ENCODE measurements around the gene SPINK1.

Gene SPINK1

DNA sequence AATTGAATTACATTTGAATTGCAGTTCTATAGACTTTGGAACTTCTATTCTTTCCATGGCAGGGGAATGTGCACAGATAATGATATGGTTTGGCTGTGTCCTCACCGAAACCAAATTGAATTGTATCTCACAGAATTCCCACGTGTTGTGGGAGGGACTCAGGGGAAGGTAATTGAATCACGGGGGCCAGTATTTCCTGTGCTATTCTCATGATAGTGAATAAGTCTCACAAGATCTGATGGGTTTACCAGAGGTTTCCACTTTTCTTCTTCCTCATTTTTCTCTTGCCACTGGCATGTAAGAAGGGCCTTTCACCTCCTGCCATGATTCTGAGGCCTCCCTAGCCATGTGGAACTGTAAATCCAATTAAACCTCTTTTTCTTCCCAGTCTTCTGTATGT, 28.3 kb downstream of the SPINK1 start:
- peak; percentile 59 for DNase-seq

DNA sequence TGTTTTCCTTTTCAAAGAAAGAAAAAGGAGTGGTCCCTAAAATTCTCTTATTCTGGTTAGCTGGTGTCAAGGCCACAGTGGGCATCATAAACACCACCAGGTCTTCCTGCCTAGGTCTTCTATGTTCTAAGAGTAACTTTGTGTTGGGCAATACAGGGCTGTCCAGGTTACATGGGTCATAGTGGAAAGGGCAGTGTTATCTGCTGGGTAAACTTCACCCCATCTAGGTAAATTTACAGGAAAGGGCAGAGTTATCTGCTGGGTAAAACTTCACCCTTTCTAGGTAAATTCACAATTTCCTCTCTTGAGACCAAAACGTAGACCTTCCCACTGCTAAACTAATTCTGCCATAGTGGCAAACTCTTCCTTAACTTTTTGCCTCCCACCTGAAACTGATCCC, 30.0 kb downstream of the SPINK1 start:
- no peak for DNase-seq

DNA sequence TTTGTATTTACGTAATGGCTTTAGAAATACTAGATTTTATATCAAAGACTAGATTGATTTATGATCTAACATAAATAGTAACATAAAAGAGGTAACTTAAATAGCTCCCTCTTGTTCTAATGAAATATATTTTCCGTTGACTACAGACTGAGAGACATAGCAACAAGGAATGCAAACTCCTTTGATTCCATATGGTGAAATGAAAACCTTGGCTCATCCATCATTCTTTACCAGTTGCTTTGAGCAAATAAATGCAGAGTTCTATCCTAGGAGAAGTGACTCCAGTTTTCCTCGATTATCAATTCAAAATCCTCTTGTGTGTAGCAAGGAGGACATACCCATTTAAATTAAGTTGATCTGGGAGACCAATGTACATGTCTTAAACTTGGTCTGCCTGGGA, 31.0 kb downstream of the SPINK1 start:
- no peak for DNase-seq

DNA sequence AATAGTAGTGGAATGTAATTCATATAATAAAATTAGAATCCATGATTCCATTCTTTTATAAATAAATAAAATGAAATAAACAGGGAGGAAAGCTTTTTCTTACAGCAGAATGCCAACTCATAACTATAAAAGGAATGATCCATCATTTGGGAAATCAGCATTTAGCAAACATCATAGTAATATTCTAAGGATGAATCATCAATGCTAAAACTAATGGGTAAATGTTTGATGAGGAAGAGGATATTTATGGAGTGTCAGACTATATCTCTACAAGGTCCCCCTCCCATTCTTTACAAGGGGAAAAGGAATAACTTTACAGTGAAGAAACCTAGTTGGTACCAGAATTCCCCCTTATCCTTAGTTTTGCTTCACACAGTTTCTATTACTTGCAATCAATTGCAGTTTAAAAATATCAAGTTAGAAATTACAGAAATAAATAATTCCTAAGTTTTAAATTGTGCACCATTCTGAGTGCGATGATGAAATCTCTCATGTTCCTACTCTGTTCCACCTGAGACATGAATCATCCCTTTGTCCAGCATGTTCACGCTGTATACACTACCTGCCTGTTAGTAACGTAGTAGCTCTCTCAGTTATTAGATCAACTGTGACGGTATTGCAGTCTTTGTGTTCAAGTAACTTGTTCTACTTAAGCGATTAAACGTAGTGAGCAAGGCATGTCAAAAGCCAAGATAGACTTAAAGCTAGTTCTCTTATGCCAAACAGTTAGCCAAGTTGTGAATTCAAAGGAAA, 34.7 kb downstream of the SPINK1 start:
- no peak for DNase-seq

DNA sequence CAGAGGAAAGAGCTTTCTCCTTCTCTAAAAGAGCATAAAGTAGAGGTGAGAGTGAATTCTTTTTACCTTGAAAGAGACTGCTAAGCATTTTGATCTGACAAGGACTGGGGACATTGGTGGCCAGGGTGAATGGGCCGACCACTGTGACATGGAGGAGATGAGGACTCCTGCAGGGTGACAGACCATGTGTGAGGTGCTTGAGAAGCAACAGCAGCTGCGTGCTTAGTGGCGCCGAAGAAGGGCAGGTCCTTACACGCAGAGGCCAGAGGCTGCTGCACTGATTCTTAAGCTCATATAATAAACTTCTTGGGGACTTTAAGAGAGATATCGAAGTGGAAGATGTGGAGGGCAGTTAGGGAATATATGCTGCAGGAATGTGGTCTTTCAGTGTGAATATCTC, 40.3 kb downstream of the SPINK1 start:
- DNase-seq, result no peak

DNA sequence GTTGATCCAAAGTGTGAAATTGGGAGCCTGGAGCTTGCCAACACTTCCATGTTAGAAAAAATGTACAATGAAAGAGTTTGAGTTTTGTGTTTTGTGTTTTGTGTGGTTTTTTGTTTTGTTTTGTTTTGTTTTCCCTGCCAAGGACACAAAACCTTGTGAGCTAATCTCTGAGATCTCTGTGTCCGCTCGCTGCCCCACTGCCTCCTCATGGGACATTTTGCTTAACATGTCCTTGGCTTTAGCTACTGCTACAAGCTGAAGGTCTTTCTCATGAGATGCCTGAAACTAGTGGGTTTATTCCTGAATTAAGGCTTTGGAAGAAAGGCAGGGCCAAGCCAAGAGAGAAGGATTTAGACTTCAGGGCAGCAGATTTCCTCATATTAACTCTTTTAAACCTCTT, 41.7 kb downstream of the SPINK1 start:
- DNase-seq, result no peak

DNA sequence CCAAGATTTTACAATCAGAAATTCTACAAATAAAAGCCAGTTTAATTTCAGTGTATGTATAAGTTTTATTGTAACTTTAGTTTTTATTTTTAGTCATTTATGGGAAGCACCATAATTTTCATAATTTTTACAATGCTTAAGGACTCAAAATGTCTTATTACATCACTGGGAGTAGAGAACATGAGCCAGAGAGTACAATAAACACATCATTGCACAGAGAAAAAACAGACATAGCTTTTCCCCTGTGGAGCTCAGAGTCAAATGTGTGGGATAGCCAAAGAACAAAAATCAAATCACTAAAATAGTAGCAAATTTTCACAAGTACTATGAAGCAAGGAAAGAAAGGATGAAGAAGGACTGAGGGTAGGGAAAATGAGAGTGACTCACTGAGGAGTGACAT, 43.4 kb downstream of the SPINK1 start:
- DNase-seq, result no peak

DNA sequence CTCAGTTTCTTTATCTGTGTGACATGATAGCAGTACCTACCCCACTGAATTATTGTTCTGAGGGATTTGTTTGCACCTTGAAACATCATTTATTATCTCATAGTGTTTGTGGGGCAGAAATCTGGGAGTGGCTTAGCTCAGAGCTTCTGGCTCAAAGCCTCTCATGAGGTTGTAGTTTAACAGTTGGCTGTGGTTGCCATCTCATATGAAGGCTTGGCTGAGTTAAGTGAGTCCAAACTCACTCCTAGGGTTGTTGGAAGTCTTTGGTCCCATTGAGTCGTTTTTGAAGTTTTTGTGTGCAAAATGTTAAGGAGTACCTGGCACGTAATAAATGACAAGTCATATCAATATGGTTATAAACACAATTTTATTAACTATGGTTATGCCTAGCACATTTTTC, 45.3 kb downstream of the SPINK1 start:
- no peak for DNase-seq

DNA sequence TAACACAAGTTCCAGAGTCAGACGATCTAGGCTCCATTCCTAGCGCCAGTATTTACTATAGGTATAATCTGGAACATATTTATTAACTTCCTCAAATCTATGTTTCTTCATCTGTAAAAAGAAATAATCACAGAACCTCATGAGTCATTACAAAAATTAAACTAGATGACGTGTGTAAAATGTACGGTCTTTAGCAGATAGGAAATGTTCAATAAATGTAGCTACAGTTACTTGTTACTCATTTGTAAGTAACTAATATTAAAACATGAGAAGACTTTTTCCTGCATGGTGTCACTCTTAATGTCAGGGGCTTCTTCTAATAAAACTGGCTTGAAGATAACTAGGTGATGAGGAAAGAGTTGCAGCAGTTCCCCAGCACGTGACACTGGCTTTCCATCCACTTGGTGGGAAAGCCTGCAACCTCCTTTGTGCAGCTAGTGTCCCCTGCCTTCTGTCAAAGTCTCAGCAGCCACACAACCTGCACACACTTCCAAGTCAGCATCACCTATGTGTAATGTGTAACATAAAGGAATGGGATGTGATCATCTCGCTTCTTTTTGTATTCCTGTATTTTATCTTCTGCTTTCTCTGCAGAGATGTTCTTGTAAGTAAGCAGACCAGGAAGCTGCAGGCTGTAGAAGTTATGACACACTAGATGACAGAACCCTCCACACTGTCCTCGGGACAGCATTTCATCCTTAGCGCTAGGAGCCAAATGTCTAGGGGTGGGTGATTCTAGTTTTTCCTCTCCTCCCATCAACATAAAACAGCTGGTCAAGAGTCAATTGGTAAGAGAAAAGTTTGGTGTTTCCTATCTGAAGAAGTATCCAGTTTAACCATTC, 47.1 kb downstream of the SPINK1 start:
- DNase-seq, result no peak

DNA sequence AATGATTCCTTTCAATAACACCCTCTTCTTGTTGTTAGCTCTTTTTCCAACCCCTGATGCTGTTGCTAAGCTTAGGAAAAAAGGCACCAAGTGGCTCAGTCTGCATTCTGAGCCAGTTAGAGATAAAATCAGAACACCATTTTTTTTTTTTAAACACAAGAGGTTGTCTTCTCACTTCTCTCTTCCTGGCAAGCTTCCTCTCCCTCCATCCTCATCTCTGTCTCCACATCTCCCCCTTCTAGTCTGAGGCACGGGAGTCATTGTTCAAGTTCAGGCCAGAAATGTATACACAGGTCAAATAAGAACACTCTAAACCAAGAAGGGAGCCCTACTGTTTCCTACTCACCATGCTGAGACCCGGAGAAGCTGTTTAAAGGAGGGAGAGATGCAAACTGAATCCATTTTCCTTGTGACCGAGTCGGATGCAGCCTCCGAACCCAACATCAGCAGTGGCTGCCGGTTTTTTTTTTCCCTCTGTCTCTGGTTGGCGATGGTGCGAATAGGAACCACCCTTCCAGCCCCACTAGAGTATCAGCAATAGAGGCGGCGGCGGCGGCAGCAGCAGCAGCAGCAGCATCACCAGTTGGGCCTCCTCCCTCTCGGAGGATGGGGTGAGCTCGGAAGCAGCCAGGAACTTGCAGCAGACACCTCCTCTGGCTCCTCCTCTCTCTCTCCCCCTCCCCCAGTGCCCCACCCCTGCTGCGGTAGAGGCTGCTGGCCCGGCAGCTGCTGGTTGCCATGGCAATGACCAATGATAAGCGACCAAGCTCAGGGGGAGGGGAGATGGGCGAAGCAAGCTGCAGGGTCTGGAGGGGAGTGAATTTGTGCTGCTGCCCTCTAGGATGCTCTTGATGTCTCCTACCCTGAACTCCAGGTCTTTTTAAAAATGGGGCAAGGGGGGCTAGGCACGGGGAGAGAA, 49.1 kb downstream of the SPINK1 start, which contains the start of gene JAKMIP2:
Gene JAKMIP2, minus strand, starts transcription at position 619 of the 919 bp plus-strand sequence. CDS start 110,922 bp downstream, outside the sequence.
- peak; percentile 50 for DNase-seq

DNA sequence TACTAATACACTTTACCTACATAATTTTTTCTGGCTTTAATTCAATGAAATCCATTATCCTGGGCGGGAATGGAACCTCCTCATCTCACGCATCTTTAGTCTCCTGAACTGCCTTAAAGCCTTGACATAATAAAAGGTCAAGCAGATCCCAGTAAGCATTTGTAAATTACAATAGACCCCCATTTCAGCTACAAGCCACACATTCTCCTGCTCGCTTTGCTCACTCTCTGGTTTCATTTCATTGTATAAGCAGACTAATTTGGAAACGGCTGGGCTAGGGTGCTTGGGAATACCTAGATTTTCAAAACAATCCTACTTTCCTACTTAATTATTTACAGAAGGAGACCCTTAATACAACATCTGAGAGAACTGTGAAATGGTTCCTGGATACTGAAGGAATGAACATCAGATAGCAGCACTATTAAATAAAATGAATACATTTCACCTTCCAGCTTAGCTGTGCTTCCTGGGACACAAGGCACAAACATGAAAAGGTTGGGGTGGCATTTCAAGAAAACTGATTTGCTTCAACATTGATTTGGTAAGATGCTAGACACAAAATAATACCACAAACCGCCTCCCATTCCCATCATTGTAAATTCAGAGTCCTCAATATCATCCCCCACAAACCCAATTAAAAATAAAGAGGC, 50.4 kb downstream of the SPINK1 start:
- no peak for DNase-seq

DNA sequence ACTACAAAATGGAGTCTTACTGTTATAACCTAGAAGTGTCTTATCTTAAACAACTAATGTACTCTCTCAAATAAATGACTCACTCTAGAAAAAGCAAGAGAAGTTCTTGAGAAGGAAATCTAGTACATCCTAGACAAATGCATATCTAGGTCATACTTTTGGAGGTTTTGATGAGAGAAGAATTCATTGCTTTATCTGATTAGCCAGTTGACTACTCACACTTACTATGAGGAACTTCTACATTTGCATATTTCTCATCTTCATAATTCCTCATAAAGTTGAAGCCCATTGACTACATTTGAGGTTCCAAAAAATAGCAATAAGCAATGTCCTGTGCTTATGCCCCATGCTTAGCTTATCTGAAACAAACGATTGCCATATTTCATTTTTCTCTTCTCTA, 51.8 kb downstream of the SPINK1 start:
- DNase-seq, result no peak

DNA sequence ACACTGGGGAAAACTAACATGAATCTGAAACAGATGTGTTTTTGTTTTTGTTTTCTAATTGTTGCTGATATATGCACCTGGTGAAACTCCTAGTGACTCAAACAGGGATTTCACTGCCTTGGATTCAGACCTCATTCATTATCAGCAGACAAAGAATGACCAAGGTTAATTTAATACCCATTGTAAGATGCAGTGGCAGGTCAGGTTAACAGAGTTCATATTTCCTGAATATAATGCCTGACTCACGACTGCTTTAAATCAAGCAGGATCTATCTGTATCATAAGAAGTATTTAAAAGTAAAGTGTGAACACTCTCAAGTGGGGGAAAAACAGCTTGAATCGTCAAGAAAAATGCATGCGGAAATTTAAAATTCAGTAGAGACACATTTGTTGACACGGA, 54.5 kb downstream of the SPINK1 start:
- no peak for DNase-seq
